ENCODE data around the gene RNASE8. TPM values are rescaled to one million over a fixed set of nuclear protein-coding genes. Genes with fewer than 3 reads are reported as not detected.
"Not testable (repeated sequence)": the region's sequence is repeated elsewhere in the genome, so short reads cannot be mapped to it uniquely, and the experiment has no call there.

Gene RNASE8
- total and polyA plus RNA-seq, 12 donors: not detected

- Histone ChIP-seq H3K4me3 (peak overlapping the region in 2 of 10 donors; percentile 12 to 13), H3K27ac (peak overlapping the region in 9 of 10 donors; percentile 63 to 87 (median 77)), H3K4me1 (peaks cover 13 to 53% (median 41%) of the 10 kb centered on the region in 9 donors), H3K9me3 (no peaks in the 10 kb centered on the region), H3K36me3 (no peaks in the 10 kb centered on the region), H3K27me3 (peaks cover 0 to under 1% (median 0%) of the 10 kb centered on the region in 7 donors)
- ATAC-seq (peak; percentile 62 to 84 (median 72)), DNase-seq (peak in 1 of 2 donors; percentile 64)
- 47 to 52% methylated on average over 8 of the region's 8 CpGs for WGBS, 2 donors
- TF ChIP-seq, protein P1, sequence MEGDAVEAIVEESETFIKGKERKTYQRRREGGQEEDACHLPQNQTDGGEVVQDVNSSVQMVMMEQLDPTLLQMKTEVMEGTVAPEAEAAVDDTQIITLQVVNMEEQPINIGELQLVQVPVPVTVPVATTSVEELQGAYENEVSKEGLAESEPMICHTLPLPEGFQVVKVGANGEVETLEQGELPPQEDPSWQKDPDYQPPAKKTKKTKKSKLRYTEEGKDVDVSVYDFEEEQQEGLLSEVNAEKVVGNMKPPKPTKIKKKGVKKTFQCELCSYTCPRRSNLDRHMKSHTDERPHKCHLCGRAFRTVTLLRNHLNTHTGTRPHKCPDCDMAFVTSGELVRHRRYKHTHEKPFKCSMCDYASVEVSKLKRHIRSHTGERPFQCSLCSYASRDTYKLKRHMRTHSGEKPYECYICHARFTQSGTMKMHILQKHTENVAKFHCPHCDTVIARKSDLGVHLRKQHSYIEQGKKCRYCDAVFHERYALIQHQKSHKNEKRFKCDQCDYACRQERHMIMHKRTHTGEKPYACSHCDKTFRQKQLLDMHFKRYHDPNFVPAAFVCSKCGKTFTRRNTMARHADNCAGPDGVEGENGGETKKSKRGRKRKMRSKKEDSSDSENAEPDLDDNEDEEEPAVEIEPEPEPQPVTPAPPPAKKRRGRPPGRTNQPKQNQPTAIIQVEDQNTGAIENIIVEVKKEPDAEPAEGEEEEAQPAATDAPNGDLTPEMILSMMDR (IDR thresholded peaks at IDR 0.05): peak; percentile 45 to 82 (median 73)
- intact Hi-C loops (cut with DNase I): loop anchor here in 9 of 10 donors (1.0 to 10.0 kb wide), 13 partner anchors 14 to 342 kb away; partner anchors contain the start of gene NDRG2 (in 4 of the 9)
Observed at GRCh38 chr14:21039585-21040369, 17.8 kb upstream of the RNASE8 start.

DNA sequence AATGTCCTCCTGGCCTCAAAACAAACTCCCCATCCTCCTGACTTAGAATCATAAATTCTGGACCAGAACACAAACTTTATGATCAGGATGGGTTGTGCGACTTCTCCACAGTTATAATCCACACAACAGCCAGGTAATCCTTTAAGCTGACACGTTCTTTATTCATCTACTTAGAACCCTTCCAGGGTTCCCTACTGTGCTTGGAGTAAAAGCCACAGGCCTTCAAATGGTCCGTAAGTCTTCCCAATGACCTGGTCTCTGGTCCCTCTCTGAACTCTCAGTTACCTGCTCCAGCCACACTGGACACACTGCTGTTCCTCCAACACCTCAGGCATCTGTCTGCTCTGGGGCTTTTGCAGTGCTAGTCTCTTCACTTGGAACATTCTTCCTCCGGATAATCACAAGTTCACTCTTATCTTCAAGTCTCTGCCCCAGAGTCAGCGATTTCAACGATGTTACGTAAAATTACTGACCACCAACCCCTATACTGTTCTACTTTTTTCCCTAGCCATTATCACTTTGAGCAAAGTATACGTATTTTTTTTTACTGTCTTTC is 17.2 kb upstream of the RNASE8 start:
- TF ChIP-seq, protein P1 (IDR thresholded peaks at IDR 0.05): peak in 1 of 9 donors; percentile 5
- Histone ChIP-seq H3K36me3 (no peaks in the 10 kb centered on the region), H3K4me3 (no peak overlapping the region), H3K4me1 (peaks cover 13 to 53% (median 44%) of the 10 kb centered on the region in 9 donors), H3K9me3 (no peaks in the 10 kb centered on the region), H3K27me3 (peaks cover 0 to 7% (median 0%) of the 10 kb centered on the region in 7 donors), H3K27ac (peak overlapping the region in 3 of 10 donors; percentile 73 to 87 (median 77))
- intact Hi-C loops (cut with DNase I): loop anchor here in 7 of 10 donors (1.0 to 10.0 kb wide), 9 partner anchors 25 to 343 kb away; no protein-coding TSS in a partner anchor
- DNase-seq: no peak
- ATAC-seq: no peak
- WGBS, 2 donors: 73 to 74% methylated on average over 8 of the region's 8 CpGs

GRCh38 chr14:21040941-21041340 is 16.7 kb upstream of the RNASE8 start:
- H3K27ac ChIP-seq: not testable (repeated sequence)

DNA sequence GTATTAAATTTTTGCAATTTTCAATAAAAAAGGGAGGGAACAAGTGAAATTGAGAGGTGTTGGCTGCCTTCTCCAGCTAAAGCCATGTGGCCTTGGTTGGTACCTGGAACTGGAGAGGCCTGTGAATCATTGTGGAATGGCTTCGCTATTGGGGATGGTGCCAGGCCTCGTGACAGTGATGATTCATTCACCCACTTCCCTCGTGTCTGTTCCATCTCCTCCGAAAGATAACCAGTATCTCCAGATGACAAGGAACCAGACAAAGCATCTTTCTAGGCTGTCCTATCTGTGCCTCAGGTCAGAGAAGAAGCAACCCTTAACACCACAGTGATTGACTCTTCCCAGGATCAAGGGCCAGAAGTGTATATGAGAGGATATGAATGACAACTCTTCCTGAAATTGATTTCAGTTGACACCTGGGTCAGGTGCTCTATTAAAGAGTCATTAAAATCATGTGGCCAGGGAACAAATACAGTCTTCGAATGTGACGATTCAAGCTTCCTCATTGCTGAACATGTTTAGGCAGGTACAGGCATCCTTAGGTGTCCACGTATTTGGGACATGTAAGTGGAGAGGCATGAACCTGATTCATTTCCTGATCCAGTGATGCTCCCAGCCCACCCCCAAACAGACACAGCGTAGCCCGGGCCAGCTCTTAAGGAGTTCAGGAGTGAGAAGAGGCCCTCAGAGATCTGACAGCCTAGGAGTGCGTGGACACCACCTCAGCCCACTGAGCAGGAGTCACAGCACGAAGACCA is 15.8 kb upstream of the RNASE8 start, which contains the start of gene RNASE7:
TSS of gene RNASE7 (plus strand) at position 687 of the 758 bp plus-strand sequence. CDS start 631 bp downstream, outside the sequence.
- TF ChIP-seq, protein P1 (IDR thresholded peaks at IDR 0.05): no peak
- H3K9me3 ChIP-seq: no peaks in the 10 kb centered on the region
- H3K27me3 ChIP-seq: peaks cover 0 to 7% (median 0%) of the 10 kb centered on the region in 7 donors
- no peak within 1 kb of the TSS for H3K4me3 ChIP-seq
- intact Hi-C loops (cut with DNase I): loop anchor here in 6 of 10 donors (2.0 to 10.0 kb wide), 7 partner anchors 27 to 345 kb away; no protein-coding TSS in a partner anchor
- peak within 1 kb of the TSS in 5 of 10 donors; percentile 6 to 67 (median 49) for H3K27ac ChIP-seq
- ATAC-seq: no peak
- H3K36me3 ChIP-seq: no peaks in the 10 kb centered on the region
- 77 to 81% methylated on average over 11 of the region's 11 CpGs for WGBS, 2 donors
- H3K4me1 ChIP-seq: peaks cover 13 to 53% (median 44%) of the 10 kb centered on the region in 9 donors
- DNase-seq: no peak

More at GRCh38 chr14:21040941-21041340, 16.7 kb upstream of the RNASE8 start:
- not testable (repeated sequence) for ATAC-seq, H3K36me3 ChIP-seq, H3K9me3 ChIP-seq, H3K4me3 ChIP-seq, H3K27me3 ChIP-seq, DNase-seq
- 87 to 90% methylated on average over 3 of the region's 3 CpGs for WGBS, 2 donors
- H3K4me1 ChIP-seq: peaks cover 13 to 53% (median 44%) of the 10 kb centered on the region in 9 donors
- intact Hi-C loops (cut with DNase I): loop anchor here in 7 of 10 donors (1.0 to 10.0 kb wide), 9 partner anchors 26 to 344 kb away; no protein-coding TSS in a partner anchor
